Transverse colon (tissue), 4 donors: Measurements from ENCODE around the gene NUDT16.

Experiments
- CTCF ChIP-seq, 5 experiments: fragments of 200-600 bp in 3 of 5; fragments of 450-650 bp in 2 of 5; sonication (generic) in 3 of 5; IDR thresholded peaks; 1 replicate in 2 of 5; 2 replicates in 3 of 5; pipeline ENCODE4 v1.5.1; 2016 to 2017; ENCODE audit warnings: antibody characterized with exemption in 5 of 5, inconsistent platforms in 3 of 5, mild to moderate bottlenecking in 2 of 5, moderate library complexity in 1 of 5
- EP300 ChIP-seq: sonication (generic); formaldehyde crosslinking; IDR thresholded peaks from one replicate; pipeline ENCODE4 v1.6.1; 2017; ENCODE audit warnings: antibody characterized with exemption, low read depth
- POLR2A ChIP-seq: fragments of 450-650 bp; IDR thresholded peaks from one replicate; pipeline ENCODE4 v1.6.1; 2016; ENCODE audit warnings: antibody characterized with exemption, mild to moderate bottlenecking, moderate library complexity
- POLR2AphosphoS5 ChIP-seq, 3 donors: sonication (generic); formaldehyde crosslinking; IDR thresholded peaks; one replicate each; pipeline ENCODE4 v1.6.1; 2016; ENCODE audit warnings: antibody characterized with exemption in 3 of 3

GRCh38 chr3:131360191-131360755 lies 21.3 kb upstream of the NUDT16 start:
- TF ChIP-seq CTCF (IDR thresholded peaks at IDR 0.05) (no peak), POLR2AphosphoS5 (IDR thresholded peaks at IDR 0.05) (no peak), POLR2A (no peak), EP300 (no peak)
